Fibroblast of pulmonary artery (primary cell): Measurements from ENCODE around the gene OR10J4.

ENCODE experiments used
- DNase-seq: peaks from one replicate; pipeline ENCODE4 v3.0.0-alpha.2; 2010; ENCODE audit warnings: low read depth
- H3K4me3 ChIP-seq: replicated peaks from 2 replicates; pipeline ENCODE4 v1.5.1; 2011; ENCODE audit warnings: low read depth, mild to moderate bottlenecking, control low read depth, low read length, moderate library complexity
- TF ChIP-seq, protein P1 (sequence below): IDR thresholded peaks from 2 replicates; pipeline ENCODE4 v1.5.1; 2011; ENCODE audit warnings: mild to moderate bottlenecking, control low read depth, low read length, inconsistent platforms; ENCODE audit errors: missing control alignments

Gene OR10J4

DNA sequence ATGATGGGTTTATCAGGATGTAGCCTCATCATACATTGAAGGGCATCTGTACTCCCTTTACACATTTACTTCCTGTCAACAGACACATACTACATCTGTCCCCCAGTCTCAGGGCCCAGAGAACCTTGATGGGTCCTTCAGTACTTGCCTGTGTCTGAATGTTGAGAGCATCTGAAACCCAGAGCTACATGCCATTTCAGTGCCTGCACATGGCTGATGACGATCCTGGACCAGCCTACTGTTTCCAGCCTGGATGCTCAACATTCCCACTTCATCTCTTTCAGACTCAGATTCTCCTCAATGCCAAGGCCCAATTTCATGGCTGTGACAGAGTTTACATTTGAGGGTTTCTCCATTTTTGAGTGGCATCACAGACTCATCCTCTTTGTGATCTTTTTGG is at the start of gene OR10J4:
TSS of gene OR10J4 (plus strand) at position 301 of the 400 bp plus-strand sequence.
- TF ChIP-seq, protein P1, sequence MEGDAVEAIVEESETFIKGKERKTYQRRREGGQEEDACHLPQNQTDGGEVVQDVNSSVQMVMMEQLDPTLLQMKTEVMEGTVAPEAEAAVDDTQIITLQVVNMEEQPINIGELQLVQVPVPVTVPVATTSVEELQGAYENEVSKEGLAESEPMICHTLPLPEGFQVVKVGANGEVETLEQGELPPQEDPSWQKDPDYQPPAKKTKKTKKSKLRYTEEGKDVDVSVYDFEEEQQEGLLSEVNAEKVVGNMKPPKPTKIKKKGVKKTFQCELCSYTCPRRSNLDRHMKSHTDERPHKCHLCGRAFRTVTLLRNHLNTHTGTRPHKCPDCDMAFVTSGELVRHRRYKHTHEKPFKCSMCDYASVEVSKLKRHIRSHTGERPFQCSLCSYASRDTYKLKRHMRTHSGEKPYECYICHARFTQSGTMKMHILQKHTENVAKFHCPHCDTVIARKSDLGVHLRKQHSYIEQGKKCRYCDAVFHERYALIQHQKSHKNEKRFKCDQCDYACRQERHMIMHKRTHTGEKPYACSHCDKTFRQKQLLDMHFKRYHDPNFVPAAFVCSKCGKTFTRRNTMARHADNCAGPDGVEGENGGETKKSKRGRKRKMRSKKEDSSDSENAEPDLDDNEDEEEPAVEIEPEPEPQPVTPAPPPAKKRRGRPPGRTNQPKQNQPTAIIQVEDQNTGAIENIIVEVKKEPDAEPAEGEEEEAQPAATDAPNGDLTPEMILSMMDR: no peak
- DNase-seq: no peak
- H3K4me3 ChIP-seq: no peak within 1 kb of the TSS

- DNase-seq: no peak
- TF ChIP-seq, protein P1: no peak
- H3K4me3 ChIP-seq: no peak overlapping the region
Observed at GRCh38 chr1:159406821-159407220, 25.2 kb upstream of the OR10J4 start.

GRCh38 chr1:159408862-159409400 is 23.1 kb upstream of the OR10J4 start:
- no peak overlapping the region for H3K4me3 ChIP-seq
- DNase-seq: peak; percentile 48
- TF ChIP-seq, protein P1: no peak

DNA sequence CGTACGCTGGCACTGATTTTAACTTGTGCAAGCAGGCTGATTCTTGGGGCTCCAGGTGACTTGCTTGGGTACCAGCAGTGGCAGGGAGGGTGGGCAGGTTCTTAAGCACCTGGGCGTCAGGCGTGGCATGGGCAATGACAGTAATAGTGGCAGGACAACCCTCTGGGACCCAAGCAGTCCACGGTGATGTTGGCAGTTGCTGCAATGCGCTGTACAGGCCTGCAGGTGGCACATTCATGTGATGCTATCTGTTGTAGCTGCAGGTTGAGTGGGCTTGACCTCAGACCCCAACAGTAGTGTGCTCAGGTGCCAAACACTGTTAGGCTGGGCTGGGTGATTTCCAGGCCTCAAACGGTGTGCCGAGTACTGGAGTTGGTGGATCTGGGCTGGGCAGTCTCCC is 10.2 kb upstream of the OR10J4 start:
- no peak for DNase-seq
- H3K4me3 ChIP-seq: no peak overlapping the region
- TF ChIP-seq, protein P1: peak; percentile 5

DNA sequence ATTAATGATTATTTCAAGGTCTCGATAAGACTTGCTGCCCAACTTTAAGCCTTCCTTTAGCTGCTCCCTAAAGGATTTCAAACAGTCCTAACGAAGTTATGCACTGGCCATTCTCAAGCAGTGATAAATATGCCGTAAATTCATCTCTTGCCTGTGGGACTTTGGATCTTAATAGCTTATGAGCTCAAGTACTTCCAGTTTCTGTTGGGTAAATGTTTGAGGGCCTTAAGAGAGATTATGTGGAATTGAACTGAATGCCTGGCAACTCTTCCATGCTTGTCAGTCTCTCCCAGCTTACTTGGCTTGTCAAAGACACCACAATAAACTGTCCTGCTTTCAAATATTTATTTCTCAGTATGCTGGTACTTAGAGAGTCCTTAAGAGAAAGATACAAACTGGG is 3.5 kb upstream of the OR10J4 start:
- no peak overlapping the region for H3K4me3 ChIP-seq
- no peak for DNase-seq
- TF ChIP-seq, protein P1: no peak

DNA sequence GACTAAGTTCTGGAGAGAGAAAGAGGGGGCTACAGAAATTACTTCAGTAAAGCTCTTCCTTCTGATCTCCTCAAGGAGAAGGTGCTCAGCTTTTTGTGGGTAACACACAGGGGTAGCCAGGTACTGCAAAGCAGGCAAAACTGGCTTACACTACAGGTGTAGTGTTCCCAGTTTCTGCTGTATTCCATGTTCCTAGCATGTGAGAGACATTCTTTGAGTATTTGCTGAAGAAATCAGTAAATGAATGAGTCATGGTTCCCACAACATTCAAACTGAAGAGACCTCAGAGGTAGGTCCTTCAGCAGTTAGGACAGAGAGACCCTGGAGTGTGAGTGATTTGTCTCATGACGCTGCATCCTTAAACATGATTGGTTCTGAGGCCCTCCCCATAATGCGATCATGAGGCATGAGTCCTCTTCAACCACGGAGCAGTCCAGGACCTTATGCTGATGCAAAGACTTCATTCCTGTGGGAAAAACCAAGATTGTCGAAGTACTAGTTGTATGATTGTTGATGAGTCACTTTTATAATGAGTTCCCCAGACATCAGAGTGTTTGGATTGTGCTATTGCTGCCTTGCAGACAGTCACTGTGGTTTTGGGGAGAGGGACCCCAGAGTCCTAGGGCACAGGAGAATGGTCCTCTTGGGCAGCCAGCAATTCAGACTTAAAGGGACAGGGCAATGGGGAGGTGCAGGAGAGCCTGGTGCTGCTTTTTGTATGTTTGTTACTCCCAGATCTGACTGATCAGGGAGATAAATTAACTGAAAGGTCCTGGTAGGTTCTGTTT is 2.7 kb upstream of the OR10J4 start:
- TF ChIP-seq, protein P1: no peak
- DNase-seq: peak; percentile 77
- H3K4me3 ChIP-seq: no peak overlapping the region

DNA sequence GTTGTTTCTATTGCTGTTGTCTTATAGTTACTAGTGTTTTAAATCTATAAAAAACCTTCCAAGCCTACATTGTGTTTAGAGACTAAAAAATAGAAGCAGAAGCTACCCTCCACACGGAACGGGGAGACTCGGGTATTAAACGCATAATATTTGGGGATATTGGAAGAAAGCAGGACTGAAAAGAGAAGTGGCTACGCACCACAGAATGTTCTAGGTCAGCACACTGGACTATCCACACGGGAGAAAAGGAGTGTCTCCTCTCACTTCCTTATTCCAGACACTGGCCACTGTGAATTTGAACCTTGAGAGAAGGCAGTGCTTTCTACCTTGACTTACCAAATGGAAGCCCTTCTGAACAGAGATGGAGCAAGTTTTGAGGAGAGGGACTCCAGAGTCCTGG is 1.0 kb upstream of the OR10J4 start:
- no peak for DNase-seq
- TF ChIP-seq, protein P1: no peak
- H3K4me3 ChIP-seq: no peak overlapping the region
